HG02938 (cell line): ENCODE results near the gene PTAFR.

Experiments
- ATAC-seq: cut with Tn5 transposase; IDR thresholded peaks from one replicate; pipeline ENCODE4 v1.9.1; 2021; ENCODE audit warnings: mild to moderate bottlenecking, moderate library complexity; ENCODE audit not compliant: unreplicated experiment

Gene PTAFR

DNA sequence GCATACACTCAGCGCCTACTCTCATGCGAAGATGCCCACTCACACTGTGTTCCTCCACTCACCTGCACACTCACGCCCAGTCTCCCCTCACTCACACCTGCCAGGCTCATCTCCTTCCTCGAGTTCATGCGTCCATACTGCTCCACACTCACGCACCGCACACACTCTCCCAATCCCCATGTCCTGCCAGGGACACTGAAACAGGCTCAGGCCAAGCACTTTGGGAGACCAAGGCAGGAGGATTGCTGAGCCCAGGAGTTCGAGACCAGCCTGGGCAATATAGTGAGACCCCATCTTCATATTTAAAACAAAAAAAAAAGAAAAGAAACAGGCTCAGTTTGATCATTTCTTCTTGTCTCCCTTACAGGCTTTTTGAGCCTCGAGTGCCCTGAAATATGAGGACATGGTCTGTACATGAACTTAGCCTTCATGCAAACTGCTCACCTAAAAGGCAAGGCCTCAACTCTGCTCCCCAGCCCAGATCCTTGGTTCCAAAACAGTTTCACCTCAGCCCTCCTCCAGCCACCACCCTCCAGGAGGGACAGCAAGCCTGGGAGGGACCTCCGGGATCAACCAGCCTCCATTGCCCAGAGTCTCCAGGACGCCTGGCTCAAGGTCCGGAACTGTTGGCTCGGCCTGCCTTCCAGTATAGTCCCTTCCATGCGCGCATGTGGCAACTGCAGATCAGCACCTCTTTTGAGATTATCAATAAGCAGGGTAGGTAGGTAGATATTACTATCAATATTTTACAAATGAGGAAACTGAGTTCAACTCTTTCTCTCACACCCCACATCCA, 2.4 kb upstream of the PTAFR start:
- no peak for ATAC-seq

DNA sequence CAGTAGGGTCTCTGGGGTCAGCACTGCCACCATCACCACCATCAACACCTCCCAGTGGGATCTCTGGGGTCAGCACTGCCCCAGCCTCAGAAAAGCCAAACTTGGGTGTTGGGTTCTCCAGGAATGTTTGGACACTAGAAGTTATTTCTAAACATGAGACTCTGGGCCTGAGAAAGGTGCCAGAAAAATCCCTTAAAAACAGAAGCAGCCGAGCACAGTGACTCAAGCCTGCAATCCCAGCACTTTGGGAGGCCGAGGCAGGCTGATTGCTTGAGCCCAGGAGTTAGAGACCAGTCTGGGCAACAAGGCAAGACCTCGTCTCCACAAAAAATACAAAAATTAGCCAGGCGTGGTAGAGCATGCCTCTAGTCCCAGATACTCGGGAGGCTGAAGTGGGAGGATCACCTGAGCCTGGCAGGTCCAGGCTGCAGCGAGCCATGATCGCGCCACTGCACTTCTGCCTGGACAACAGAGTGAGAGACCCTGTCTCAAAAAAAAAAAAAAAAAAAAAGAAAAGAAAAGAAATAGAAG, 470 bp downstream of the PTAFR start:
- ATAC-seq: no peak

DNA sequence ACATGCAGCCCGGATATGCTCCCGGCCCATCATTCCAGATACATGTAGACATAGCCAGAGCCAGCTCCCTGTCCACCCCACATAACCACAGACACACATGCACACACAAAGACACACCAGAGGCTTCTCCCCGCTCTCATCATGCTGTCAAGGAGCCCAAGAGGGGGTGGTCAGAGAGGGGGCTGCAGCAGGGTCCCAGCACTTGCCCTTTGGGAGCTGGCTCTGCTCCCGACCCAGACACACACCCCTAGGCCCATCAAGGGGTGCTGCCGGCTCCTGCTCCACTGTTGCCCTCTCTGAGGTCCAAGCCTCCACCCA, 2.6 kb downstream of the PTAFR start:
- ATAC-seq: no peak

DNA sequence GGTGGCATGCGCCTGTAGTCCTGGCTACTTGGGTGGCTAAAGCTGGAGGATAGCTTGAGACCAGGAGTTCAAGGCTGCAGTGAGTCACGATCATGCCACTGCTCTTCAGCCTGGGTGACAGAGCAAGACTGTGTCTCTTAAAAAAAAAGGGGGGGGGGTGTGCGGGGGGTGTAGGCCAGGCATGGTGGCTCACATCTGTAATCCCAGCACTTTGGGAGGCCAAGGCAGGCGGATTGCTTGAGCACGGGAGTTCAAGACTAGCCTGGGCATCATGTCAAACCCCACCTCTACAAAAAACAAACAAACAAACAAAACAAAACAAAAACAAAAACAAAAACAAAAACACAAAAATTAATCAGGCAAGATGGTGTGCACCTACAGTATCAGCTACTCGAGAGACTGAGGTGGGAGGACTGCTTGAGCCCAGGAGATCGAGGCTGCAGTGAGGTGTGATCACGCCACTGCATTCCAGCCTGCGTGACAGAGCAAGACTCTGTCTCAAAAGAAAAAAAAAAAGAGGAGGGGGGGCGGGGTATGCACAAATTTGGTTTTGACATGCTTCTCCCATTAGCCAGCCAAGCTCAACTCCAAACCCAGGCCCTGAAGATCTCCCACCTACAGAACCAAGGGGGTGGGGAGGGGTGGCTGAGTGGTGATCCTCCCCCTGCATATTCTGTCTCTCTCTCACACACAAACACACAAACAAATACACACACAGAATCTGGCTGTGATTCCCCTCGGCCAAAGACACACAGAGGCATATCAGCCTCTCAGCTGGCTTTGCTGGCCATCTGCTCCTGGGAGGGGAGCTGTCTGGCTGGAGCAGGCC, 3.1 kb downstream of the PTAFR start:
- ATAC-seq: no peak

DNA sequence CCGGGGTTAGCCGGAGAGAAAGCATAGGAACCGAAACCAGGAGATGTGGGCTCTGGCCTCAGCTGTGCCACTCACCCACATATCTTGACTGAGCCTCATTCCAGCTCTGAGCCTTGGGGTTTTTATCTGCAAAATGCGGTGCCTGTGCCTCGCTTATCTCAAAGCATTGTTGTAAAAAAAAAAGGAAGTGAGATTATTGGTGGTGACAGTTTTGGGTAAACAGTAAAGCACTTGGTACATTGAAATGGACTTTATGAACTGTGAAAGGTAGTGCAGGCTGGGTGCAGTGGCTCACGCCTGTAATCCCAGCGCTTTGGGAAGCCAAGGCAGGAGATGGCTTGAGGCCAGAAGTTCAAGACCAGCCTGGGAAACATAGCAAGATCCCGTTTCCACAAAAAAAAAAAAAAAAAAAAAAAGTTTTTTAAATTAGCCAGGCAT, 3.8 kb downstream of the PTAFR start:
- ATAC-seq: peak; percentile 66

DNA sequence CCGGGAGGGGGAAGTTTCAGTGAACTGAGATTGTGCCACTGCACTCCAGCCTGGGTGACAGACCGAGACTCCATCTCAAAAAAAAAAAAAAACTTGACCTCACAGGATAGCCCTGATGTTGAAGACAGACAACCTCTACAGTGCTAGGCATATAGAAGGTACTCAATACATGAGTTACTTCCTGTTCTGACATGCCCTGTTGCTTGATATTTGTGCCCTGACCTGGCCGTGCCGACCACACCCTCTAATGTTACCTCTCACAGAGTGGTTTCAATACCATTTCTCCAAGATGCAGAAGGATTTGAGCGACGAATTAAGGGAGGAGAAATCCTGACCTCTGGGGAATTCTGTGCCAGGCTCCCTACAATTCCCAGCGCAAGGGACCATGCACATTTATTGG, 5.2 kb downstream of the PTAFR start:
- ATAC-seq: no peak

DNA sequence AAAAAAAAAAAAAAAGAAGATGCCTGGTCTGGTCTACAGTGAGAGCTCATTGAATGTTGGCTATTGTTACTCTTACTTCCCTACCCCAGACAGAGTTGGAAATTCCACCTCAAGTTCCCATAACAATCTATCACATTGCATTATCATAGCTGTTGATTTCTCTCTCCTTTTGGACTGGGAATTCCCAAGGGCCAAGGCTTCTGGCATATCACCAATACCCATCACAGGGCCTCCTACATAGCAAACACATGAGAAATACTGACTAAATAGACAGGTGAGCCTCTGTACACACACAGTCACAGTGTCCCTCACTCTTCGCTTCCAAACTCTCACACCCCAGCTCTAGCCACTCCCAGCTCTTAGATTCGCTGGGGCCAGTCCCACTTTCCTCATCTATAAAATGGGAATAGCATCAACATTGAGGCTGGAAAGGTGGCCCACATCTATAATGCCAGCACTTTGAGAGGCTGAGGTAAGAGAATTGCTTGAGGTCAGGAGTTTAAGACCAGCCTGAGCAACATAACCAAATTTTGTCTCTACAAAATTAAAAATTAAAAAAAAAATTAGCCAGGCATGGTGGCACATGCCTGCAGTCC, 6.4 kb downstream of the PTAFR start:
- ATAC-seq: no peak

DNA sequence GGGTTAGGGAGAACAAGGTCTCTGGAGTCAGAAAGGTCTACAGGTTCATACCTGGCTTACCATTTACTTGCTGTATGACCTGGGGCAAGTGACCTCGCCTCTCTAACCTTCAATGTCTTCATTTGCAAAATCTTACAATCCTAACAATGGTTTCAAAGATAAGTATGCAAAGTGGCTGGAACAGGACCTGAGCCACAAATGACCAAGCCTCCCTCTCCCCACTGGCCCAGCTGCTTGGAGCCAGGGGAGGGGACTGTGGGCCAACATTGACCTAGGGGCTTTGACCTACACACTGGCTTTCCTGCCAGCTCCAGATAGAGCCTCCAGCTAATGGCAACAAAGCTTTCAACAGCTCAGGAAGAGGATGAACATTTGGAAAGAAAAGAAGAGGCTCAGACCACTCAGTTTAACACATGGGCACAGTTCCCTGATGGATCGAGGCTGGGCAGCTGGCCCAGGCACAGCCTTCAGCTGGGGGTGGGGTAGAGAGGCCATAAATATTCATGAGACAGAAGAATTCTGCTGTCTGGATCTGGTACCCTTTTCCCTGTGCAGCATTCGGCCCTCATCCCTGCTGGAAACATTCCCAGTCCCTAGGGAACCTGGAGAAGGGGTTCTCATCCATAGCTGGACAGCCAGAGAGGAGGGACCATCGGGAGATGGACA, 12.9 kb downstream of the PTAFR start:
- no peak for ATAC-seq

DNA sequence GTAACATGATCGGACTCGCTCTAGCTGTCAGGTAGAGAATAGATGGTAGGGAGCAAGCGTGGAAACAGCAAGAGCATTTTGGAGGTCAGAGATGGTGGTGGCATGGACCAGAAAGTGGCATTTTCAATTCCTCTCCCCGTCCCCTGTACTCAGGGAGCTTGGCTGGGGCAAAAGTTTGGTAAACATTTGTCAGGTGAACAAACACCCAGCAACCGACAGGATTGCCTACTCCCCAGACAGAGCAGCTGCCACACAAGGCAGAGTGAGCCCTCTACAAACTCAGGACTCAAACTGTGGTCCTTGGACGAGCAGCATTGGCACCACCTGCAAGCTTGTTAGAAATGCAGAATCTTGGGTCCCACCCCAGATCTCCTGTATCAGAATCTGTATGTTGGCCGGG, 14.3 kb downstream of the PTAFR start:
- no peak for ATAC-seq

DNA sequence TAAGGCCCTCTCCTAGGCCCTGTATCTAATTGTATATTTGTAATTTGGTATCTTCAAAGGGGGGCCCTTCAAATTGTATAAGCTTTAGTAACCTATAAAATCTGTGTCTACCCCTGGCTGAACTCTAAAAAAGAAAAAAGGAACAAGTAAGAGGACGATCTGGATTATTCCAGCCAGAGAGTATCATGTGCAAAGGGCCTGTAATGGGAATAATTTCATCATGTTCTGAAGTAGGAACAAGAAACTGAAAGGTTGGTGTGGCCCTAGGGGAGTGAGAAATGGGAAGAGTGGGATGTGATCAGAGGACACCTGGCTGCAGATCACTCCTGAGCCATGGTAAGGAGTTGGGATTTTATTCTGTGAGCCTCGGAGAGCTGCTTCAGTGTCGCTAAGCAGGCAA, 14.7 kb downstream of the PTAFR start:
- no peak for ATAC-seq

DNA sequence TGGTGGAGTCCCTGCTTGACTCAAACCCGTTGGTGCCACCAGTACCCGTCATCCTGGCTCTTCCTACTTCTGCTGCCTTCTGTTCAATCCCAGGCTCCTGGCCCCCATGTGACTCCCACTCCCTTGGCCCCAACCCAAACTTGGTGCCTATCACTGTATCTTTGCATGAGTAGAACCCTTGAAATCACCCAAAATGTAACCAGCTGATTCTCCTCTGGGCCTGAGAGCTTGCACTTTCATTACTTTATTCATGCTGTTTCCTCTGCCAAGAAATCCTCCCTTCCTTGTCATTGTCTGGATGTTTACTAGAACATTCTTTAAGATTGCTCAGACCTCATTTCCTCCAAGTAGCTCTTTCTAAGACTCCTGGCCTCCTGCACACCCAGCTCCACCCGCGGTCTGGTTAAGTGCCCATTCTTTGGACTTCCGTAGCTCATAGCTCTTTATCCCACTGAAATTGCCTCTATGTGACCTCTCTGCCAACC, 15.7 kb downstream of the PTAFR start:
- ATAC-seq: no peak

DNA sequence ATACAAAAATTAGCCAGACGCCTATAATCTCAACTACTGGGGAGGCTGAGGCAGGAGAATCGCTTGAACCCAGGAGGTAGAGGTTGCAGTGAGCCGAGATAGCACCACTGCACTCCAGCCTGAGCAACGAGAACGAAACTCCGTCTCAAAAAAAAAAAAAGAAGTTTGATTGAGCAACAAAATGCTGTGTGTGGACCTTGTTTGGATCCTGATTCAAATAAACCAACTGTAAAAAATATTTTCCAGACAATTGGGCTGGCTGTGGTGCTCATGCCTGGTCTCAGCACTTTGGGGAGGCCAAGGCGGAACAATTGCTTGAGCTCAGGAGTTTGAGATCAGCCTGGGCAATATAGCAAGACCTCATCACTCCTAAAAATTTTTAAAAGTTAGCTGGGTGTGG, 16.8 kb downstream of the PTAFR start:
- ATAC-seq: no peak

DNA sequence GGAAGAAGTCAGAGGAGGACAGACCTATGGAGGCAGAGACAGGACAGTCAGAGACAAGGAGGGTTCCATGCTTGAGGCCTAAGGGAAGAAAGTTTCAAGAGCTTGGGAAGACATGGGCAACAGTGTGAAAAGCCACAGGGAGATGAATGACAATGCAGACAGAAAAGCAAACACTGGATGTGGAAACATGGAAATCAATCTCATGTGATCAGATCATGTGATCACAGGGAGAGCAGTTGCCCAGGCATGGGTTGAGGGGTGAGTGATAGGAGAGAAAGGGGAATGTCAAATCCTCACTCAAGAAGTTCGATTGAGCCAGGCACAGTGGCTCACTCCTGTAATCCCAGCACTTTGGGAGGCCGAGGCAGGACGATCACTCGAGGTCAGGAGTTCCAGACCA, 17.2 kb downstream of the PTAFR start:
- no peak for ATAC-seq

DNA sequence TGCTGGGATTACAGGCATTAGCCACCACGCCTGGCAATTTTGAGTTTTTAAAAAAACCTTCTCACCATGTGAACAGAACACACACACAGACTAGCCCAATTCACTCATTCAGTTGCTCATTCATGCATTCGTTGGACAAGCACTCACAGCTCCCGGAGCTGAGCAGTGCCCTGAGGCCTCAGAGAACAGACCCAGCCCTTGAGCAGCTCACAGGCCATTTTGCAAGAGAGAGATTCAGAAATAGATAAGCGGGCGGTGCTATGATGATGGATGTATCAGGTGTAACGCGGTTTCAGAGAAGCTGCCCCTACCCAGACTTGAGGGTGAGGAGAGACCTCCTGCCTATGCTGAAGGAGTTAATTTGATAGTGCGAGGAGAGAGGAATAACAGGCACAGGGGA, 18.6 kb downstream of the PTAFR start:
- no peak for ATAC-seq

DNA sequence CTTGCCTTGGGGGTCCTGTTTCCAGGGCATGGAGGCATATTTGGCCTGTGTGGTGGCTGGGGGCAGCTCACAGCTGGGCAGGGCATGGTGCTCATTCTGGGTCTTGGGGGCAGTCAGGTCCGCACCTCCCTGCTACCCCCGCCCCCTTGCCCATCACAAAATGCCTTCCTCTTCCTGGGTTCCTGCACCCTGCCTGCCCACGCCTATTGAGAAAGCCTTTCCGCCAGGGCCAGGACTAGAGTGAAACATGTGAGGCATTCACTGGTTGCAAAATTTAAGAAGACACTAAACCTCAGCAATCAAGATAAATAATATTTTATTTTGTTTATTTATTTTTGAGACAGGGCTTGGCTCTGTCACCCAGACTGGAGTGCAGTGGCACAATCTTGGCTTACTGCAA, 19.7 kb downstream of the PTAFR start:
- no peak for ATAC-seq

DNA sequence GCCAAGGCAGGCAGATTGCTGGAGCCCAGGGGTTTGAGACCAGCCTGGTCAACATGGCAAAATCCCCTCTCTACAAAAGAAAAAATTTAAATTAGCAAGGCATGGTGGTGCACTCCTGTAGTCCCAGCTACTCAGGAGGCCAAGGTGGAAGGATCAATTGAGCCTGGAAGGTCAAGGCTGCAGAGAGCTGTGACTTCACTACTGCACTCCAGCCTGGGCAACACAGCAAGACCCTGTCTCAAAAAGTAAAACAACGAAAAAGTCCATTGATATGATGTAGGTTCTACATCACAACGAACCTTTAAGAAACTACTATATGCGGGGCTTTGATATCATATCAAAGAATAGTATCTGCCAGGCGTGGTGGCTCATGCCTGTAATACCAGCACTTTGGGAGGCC, 20.9 kb downstream of the PTAFR start:
- no peak for ATAC-seq

DNA sequence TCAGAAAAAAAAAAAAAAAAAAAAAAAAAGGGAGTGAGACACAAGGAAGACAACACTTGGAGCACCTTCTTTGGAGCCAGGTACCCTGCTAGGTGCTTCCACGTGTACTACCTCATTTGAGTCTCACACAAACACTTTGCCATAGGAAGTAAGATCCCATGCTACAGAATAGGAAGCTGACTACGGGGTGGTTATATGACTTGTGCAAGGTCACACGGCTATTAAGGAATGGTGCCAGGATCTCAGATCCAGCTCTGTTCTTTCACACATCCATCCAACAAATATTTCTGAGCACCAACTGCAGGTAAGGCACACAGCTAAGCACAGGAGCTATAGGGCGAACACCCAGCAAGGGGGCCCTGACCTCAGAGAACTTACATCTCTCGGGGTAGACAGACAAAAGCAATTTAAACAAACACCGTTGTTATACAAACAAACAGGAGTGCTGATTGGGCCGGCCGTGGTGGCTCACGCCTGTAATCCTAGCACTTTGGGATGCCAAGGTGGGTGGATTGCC, 22.4 kb downstream of the PTAFR start:
- no peak for ATAC-seq

DNA sequence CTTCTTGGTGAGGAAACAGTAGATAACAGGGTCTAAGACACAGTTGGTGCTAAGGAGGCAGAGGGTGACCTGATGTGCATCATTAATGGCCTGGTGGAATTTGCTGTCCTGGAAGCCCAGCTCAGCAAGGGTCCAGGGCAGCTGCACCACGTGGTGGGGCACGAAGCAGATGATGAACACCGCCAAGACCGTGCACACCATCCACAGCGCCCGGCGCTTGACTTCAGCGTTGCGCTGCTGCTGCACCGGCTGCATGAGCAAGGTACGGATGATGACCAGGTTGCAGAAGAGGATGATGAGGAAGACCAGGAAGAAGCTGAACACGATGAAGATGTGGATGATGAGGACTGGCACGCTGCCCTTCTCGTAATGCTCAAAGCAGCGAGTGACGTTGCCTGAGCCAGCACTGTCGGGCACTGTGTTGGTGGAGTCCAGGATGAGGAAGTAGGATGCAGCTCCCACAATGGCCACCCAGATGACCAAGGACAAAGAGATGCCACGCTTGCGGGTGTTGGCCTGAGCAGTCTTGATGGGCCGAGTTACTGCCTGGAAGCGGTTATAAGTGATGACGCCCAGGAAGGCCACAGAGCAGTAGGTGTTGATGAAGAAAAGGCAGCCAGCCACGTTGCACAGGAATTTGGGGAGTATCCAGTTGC, 26.2 kb downstream of the PTAFR start:
- no peak for ATAC-seq

DNA sequence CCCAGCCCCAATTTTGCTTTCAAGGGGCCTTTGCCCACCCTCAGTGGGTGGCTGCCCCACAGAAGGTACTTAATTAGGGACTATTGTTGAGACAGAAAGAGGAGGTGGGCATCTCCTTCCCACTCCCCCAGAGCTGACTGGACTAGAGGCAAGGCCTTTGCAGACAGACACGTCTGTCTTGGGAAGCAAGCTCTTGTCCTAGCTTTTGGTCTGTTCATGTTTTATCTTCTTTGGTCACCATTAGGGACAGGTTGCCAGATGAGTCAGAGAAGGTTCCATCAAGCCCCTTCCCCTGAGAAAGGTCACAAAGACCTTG, 27.7 kb downstream of the PTAFR start:
- no peak for ATAC-seq

DNA sequence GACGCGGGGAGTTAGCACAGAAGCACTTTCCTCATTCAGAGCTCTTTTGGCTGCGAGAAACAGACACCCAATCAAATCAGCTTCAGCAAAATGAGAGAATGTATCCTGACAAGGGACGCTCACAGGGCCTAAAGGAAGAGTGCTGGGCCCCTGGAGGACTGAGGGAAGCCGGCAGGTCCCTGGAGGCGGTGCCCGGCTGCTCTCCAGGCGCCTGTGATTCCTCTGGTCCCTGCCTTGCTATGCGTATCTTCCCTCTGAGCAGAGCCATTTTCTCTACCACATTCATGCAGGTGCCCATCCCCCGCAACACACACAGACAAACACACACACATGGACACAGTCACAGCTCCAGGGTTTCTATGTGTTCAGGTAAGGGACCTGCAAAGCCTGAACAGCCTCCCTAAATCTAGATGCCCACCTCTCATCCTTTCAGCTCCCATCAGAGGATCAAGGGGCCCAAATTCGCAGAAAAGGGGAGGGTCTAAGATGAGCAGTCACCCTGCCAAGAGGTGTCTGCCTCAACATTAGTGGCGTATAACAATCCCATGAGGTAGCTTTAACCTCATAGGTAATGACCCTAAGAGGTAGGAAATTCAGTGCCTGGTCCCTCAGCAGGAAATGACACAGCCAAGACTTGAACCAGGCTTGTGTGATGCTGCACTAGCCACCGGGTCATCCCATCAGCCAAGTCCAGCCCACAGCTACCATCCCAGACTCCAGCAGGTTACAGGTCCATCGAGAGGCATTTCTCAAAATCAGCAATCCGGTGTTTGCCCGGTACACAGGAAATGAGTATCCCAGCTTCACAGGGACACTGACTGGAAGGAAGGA, 29.0 kb downstream of the PTAFR start:
- no peak for ATAC-seq
